OCI-LY3 (cell line): Measurements from ENCODE around the gene M1AP.

ENCODE experiments used
- H2AFZ ChIP-seq: fragments of 200-600, 300-600 bp; shearing (Covaris generic); 2 replicates; pipeline ENCODE4 v1.6.0; 2014; ENCODE audit warnings: antibody characterized with exemption, low read depth, low read length
- H3K27ac ChIP-seq: fragments of 200-600, 300-600 bp; sonication (generic); 2 replicates; pipeline ENCODE4 v1.5.1; 2014; ENCODE audit warnings: mild to moderate bottlenecking, low read length, moderate library complexity, mixed read lengths
- H3K27me3 ChIP-seq: fragments of 200-600, 300-600 bp; sonication (generic); 2 replicates; pipeline ENCODE4 v1.6.1; 2014; ENCODE audit warnings: low read depth, low read length, mixed read lengths
- H3K36me3 ChIP-seq: fragments of 200-600, 300-600 bp; sonication (generic); replicated peaks from 2 replicates; pipeline ENCODE3; 2014; ENCODE audit warnings: low read depth, low read length, mixed read lengths
- H3K4me1 ChIP-seq: fragments of 300-600, 200-600 bp; sonication (generic); 2 replicates; pipeline ENCODE4 v1.6.1; 2014; ENCODE audit warnings: low read length, mixed read lengths
- H3K4me2 ChIP-seq: fragments of 200-600, 300-600 bp; sonication (generic); 2 replicates; pipeline ENCODE4 v1.6.1; 2014; ENCODE audit warnings: low read length, mixed read lengths
- H3K4me3 ChIP-seq: fragments of 300-600, 200-600 bp; sonication (generic); 2 replicates; pipeline ENCODE4 v1.5.1; 2014; ENCODE audit warnings: antibody characterized with exemption, mild to moderate bottlenecking, low read length, moderate library complexity
- H3K79me2 ChIP-seq: fragments of 300-600, 200-600 bp; shearing (Covaris generic); 2 replicates; pipeline ENCODE4 v1.6.1; 2014; ENCODE audit warnings: mild to moderate bottlenecking, low read length, mixed read lengths
- H3K9ac ChIP-seq: fragments of 300-600, 200-600 bp; shearing (Covaris generic); 2 replicates; pipeline ENCODE4 v1.6.0; 2014; ENCODE audit warnings: mild to moderate bottlenecking, low read length, moderate library complexity
- H3K9me3 ChIP-seq: fragments of 200-600, 300-600 bp; shearing (Covaris generic); 2 replicates; pipeline ENCODE4 v1.6.1; 2014; ENCODE audit warnings: low read length, mixed read lengths; ENCODE audit not compliant: insufficient read depth
- H4K20me1 ChIP-seq: fragments of 200-600, 300-600 bp; sonication (generic); 2 replicates; pipeline ENCODE4 v1.6.1; 2016; ENCODE audit warnings: low read length, mixed read lengths; ENCODE audit not compliant: insufficient read depth
- EZH2phosphoT487 ChIP-seq: fragments of 200-600 bp; shearing (Covaris generic); IDR thresholded peaks from 2 replicates; pipeline ENCODE4 v1.6.1; 2018; ENCODE audit warnings: antibody characterized with exemption, mixed run types, low read depth
- TF ChIP-seq, protein P1 (sequence below): fragments of 200-600, 300-600 bp; sonication (generic); IDR thresholded peaks from 2 replicates; pipeline ENCODE4 v1.5.1; 2014; ENCODE audit warnings: antibody characterized with exemption, low read length, low read depth

Gene M1AP

DNA sequence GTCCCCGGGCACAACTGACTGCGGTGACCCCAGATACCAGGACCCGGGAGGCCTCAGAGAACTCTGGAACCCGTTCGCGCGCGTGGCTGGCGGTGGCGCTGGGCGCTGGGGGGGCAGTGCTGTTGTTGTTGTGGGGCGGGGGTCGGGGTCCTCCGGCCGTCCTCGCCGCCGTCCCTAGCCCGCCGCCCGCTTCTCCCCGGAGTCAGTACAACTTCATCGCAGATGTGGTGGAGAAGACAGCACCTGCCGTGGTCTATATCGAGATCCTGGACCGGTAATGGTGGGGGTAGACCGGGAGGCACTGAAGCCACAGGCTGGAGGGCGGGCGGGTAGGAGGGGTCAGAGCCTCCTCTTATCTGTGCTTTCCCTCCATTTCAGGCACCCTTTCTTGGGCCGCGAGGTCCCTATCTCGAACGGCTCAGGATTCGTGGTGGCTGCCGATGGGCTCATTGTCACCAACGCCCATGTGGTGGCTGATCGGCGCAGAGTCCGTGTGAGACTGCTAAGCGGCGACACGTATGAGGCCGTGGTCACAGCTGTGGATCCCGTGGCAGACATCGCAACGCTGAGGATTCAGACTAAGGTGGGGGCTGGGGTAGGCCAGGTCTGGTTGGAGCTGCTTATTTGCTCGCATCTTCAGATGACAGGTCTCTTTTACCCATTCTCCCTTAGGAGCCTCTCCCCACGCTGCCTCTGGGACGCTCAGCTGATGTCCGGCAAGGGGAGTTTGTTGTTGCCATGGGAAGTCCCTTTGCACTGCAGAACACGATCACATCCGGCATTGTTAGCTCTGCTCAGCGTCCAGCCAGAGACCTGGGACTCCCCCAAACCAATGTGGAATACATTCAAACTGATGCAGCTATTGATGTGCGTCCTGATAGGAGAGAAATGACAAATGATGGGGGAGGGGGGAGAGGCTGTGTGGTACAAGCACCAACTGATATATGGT is 117.6 kb downstream of the M1AP start:
- Histone ChIP-seq H3K27me3 (no peaks in the 10 kb centered on the region), H3K4me2 (peak overlapping the region; percentile 100), H3K4me3 (peak overlapping the region; percentile 99), H2AFZ (0 out of 2 replicates have a peak overlapping the region, but pooled peaks have one; percentile 49), H3K9ac (peak overlapping the region; percentile 98), H4K20me1 (no peaks in the 10 kb centered on the region; the same call in 1 of the 2 replicates), H3K9me3 (no peaks in the 10 kb centered on the region), H3K36me3 (peaks cover 48% of the 10 kb centered on the region), H3K79me2 (peaks cover 48% of the 10 kb centered on the region), H3K4me1 (peaks cover 44% of the 10 kb centered on the region), H3K27ac (peak overlapping the region; percentile 95)
- TF ChIP-seq, protein P1, sequence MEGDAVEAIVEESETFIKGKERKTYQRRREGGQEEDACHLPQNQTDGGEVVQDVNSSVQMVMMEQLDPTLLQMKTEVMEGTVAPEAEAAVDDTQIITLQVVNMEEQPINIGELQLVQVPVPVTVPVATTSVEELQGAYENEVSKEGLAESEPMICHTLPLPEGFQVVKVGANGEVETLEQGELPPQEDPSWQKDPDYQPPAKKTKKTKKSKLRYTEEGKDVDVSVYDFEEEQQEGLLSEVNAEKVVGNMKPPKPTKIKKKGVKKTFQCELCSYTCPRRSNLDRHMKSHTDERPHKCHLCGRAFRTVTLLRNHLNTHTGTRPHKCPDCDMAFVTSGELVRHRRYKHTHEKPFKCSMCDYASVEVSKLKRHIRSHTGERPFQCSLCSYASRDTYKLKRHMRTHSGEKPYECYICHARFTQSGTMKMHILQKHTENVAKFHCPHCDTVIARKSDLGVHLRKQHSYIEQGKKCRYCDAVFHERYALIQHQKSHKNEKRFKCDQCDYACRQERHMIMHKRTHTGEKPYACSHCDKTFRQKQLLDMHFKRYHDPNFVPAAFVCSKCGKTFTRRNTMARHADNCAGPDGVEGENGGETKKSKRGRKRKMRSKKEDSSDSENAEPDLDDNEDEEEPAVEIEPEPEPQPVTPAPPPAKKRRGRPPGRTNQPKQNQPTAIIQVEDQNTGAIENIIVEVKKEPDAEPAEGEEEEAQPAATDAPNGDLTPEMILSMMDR = no peak
- TF ChIP-seq EZH2phosphoT487 = no peak

DNA sequence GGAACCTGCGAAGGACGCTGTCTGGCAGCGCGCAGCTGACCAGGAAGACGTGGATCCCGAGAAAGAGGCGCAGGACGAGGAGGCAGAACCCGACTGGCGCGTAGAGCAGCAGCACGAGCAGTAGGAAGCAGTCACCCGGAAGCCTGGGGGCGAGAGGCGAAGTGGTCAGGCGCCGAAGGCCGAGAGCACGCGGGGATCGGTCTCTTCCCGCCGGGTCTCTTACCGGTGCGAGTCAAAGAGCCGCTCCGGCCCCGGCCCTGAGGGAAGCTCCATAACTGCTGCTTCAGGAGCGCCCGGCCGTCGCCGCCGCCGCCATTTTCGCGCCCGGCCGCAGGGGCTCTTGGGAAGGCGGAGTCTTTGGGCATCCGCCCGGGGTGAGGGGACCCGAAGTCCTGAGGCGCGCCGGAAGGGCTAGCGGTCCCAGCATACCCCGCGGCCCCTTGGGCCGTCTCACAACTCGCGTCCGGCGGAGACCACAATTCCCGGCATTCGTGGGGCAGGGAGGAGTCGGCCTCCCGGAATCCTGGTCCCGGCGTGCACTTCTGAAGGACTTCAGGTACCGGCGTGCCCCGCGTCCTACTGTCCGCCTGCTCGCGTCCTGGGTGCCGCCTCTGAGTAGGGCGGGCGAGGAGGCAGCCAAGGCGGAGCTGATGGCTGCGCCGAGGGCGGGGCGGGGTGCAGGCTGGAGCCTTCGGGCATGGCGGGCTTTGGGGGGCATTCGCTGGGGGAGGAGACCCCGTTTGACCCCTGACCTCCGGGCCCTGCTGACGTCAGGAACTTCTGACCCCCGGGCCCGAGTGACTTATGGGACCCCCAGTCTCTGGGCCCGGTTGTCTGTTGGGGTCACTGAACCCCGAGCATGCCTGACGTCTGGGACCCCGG is 118.5 kb downstream of the M1AP start, which contains the start of the genes AUP1 and HTRA2:
AUP1 (minus strand) TSS at position 350 of the 882 bp plus-strand sequence; CDS start at position 273, 77 bp downstream.
HTRA2 (plus strand) TSS at position 577 of the 882 bp plus-strand sequence; CDS start at position 651, 74 bp downstream.
- peak within 1 kb of the TSS; percentile 49; the same call in 1 of the 2 replicates for H2AFZ ChIP-seq
- no peaks in the 10 kb centered on the region; the same call in 1 of the 2 replicates for H4K20me1 ChIP-seq
- H3K9me3 ChIP-seq = no peaks in the 10 kb centered on the region
- H3K79me2 ChIP-seq = peaks cover 48% of the 10 kb centered on the region
- peaks cover 44% of the 10 kb centered on the region for H3K4me1 ChIP-seq
- peak within 1 kb of the TSS; percentile 99 for H3K4me3 ChIP-seq
- H3K27ac ChIP-seq = peak within 1 kb of the TSS; percentile 95
- H3K9ac ChIP-seq = peak within 1 kb of the TSS; percentile 98
- TF ChIP-seq, protein P1 = no peak
- TF ChIP-seq EZH2phosphoT487 = no peak
- H3K4me2 ChIP-seq = peak within 1 kb of the TSS; percentile 100
- peaks cover 51% of the 10 kb centered on the region for H3K36me3 ChIP-seq
- no peaks in the 10 kb centered on the region for H3K27me3 ChIP-seq

DNA sequence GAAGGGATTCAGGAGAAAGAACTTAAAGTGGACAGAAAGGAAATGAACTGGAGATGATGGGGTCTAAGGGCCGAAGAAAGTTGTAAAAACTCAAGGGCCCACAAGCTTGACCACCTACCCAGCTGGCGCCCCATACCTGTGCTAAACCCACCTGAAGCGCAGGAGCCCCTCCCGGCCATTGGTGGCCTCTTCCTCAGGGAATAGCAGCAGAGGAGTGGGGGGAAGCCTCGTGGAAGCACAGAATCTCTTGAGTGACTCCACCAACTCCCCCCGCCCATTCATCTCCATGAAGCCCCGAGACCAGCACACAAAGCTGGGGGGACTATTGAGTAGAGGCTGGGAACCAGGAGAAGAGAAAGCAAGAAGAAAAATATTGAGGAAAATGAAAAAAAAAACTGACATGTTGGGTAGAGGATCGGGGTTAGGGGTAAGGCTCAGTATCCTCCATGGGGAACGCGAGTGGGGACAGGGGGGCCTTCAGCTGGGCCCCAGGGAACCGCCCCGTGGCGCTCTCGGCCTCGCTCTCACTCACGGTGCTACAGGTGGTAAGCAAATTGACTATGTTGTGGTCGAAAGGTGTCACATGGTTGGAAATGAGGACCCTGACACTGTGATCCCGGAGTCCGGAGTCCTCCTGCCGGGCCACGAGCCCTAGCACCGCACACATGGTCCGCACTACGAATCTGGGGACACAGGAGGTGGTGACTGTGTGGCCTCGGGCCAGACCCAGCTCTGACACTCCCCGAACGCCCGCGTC is 119.4 kb downstream of the M1AP start:
- Histone ChIP-seq H3K9ac (peak overlapping the region; percentile 98), H3K27me3 (no peaks in the 10 kb centered on the region), H3K36me3 (peaks cover 51% of the 10 kb centered on the region), H4K20me1 (no peaks in the 10 kb centered on the region; the same call in 1 of the 2 replicates), H3K4me3 (peak overlapping the region; percentile 99), H3K27ac (peak overlapping the region; percentile 95), H3K4me1 (peaks cover 44% of the 10 kb centered on the region), H3K9me3 (no peaks in the 10 kb centered on the region), H3K79me2 (peaks cover 48% of the 10 kb centered on the region), H3K4me2 (peak overlapping the region; percentile 96), H2AFZ (no peak overlapping the region; the same call in 1 of the 2 replicates)
- TF ChIP-seq EZH2phosphoT487 = no peak
- TF ChIP-seq, protein P1 = peak; percentile 24; the same call in 1 of the 2 replicates
